HG03571 (cell line): ENCODE results near the gene JAK3.
A peak's percentile ranks its signal among the peaks of the same experiment; 100 is the strongest.
"Not testable (repeated sequence)": the region's sequence is repeated elsewhere in the genome, so short reads cannot be mapped to it uniquely, and the experiment has no call there.

Experiments used
- ATAC-seq: cut with Tn5 transposase; IDR thresholded peaks from one replicate; pipeline ENCODE4 v1.9.1; 2021; ENCODE audit not compliant: unreplicated experiment

JAK3 gene

DNA sequence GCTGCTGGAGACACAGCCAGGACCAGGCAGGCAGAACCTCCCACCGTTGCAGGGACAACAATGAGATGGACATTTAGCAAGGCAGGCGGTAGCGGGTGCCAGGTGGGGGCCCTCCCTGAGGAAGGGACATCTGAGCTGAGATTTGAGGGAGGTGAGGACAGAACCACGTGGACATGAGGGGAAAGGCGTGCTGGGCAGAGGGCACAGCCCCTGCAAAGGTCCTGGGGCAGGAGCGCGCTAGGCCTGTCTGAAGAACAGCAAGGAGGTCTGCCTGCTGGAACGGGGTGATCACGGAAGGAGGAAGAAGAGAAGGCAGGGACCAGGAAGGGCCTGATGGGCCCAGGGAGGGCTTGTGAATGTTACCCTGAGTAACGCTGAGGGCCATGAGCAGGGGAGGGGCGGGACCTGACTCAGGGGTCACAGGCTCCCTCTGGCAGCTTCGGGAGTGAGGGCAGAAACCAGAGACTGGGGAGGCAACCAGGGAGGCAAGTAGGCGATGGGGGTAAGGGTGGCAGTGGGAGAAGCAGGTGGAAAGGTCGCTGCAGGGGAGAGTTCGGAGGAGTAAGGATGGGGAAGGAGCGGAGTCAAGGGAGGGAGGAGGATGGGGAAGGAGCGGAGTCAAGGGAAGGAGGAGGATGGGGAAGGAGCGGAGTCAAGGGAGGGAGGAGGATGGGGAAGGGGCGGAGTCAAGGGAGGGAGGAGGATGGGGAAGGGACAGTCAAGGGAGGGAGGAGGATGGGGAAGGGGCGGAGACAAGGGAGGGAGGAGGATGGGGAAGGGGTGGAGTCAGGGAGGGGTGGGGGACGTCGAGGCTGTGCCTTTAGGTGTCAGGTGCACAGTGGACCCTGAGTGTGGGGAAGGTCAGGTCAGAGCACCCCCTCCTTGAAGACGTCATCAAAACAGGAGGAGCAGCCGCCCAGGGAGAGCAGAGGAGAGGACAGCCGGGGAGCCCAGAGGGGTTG, 68.5 kb downstream of the JAK3 start:
- ATAC-seq, result no peak

DNA sequence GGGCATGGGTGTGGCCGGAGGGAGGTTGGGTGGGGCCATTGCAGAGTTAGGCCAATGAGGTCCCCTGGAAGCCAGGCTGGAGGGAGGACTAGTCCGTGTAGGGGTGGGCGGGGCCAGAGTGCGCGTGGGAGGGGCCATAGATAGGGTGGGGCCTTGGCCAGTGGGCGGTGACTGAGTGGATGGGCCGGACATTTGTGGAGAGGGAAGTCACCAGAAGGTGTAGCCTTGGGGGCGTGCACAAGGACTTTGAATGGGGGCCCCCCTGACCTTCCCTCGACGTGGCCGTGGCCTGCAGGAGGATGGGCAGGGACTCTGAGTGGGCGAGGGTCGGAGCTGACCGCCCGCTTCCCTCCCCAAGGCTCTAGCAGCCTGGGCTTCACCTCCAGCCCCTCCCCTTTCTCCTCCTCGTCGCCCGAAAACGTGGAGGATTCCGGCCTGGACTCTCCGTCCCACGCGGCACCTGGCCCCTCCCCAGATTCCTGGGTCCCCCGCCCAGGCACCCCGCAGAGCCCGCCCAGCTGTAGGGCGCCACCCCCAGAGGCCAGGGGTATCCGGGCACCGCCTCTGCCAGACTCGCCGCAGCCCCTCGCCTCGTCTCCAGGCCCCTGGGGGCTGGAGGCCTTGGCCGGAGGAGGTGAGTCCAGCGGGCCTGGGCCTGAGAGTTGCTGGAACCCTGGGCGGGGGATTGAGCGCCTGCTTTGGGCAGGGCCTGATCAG, 69.4 kb downstream of the JAK3 start:
- no peak for ATAC-seq

DNA sequence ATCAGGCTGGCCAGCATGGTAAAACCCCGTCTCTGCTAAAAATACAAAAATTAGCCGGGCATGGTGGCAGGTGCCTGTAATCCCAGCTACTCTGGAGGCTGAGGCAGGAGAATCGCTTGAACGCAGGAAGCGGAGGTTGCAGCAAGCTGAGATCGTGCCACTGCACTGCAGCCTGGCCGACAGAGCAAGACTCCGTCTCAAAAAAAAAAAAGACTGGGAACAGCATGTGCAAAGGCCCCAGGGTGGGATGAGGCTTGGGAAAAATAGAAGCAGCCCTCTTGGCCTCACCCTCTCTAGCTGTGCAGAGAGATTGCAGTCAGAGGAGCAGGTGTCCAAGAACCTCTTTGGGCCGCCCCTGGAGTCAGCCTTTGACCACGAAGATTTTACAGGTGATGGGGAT, 69.9 kb downstream of the JAK3 start:
- ATAC-seq, result not testable (repeated sequence)

DNA sequence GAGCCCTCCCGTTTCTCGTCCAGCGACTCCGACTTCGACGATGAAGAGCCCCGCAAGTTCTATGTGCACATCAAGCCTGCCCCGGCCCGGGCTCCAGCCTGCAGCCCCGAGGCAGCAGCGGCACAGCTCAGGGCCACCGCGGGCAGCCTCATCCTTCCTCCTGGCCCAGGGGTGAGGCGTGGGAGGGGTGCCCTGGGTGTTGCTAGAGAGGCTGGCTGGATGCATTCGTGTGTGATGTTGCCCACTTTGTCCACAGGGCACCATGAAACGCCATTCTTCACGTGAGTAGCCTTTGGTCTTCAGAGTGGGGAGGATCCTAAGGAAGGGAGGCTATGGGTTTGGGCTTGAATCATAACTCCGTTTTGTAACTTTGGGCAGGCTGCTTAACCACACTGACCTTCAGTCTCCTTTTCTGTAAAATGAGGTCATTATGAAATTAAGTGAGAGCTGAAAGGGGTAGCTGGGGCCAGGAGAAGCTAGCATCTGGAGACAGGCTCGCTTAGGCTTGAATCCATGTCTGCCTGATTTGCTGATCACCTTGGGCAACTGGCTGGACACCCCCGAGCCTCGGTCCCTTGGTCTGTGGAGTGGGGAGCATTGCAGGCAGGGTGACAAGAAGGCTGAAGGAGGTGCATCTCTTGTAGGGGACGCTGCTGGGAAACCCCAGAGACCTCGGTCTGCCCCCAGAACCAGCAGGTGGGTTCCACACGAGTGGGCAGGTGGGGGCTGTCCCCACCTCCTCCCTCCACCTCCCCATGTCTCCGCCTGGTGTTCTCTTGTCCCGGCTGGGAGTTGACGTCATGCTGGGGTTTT, 71.6 kb downstream of the JAK3 start:
- peak; percentile 57 for ATAC-seq

DNA sequence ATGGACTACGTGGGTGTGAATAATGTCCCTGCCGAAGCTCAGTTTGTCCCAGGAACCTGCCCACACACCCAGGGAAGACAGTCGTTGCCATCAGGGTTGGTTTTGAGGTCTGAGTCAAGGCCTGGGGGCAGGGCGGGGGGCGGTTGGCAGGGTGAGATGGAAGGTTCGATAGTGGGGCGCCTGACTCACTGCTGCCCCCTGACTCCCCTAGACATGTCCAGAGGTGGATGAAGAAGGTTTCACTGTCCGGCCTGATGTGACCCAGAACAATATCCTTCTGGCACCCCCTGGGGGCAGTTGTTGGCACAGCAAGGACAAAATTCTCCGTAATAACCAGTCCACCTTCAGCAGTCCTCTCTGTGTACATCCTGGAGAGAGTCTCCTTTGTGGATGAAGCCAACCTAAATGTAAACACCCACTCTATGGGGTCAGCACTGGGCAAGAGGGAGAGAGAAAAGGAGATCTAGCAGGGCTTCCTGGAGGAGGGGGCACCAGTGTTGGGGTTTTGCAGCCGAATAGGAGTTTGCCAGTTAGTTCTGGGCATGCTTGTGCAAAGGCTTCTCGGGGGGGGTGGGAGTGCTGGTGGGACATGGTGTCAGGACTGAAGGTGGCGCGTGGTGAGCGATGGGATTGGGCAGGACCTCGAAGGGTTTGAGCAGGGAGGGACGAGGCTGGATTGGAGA, 72.4 kb downstream of the JAK3 start:
- no peak for ATAC-seq
